Activated CD8-positive, alpha-beta memory T cell treated with anti-CD3 and anti-CD28 coated beads, Interleukin-2, amount 50 U/mL, for 1 hour (primary cell): Measurements from ENCODE around the gene CAMTA1.

Experiments used
- DNase-seq: peaks from one replicate; pipeline ENCODE4 v3.0.0-alpha.2; 2020; ENCODE audit errors: extremely low read depth

The CAMTA1 gene

GRCh38 chr1:7383671-7384520 lies 598.6 kb downstream of the CAMTA1 start:
- no peak for DNase-seq

GRCh38 chr1:7384679-7385078 lies 599.4 kb downstream of the CAMTA1 start:
- no peak for DNase-seq

- DNase-seq, result no peak
Observed at GRCh38 chr1:7385471-7386225, 600.4 kb downstream of the CAMTA1 start.

DNA sequence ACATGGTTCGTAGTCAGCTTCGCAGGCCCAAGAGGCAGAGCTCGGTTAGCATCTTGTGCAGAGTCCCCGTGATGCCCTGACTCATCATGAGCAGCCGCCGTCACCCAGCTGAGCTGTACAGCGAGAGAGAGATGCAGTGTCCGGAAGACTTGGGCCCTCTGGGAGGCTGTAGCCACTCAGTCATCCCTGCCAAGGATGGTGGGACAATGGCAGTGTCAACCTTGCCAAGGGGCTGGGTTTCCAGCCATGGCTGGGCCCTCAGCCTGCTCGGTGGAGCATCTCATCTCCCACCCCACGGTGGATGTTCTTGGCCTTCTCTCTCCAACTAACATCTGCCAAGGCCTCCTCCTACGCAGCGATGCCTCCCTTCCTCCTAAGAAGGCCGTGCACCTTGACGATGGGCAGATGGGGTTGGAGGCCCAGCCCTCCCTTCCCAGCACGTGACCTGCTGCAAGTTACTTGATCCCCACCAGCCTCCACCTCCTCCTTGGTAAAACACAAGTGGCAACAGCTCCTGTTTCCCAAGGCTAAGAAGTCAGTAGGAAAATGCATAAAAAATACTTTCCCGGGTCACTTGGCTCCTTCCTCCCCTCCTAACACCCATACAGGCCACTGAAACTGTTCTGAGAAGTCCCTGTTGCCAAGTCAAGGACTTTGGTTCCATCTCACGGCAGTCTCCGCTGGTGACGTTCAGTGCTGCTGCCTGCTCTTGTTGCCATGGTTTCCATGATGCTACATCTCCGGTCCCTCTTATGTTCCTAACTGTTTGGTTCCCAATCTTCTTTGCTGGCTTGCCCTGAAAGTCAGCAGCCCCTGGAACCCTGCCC lies 601.2 kb downstream of the CAMTA1 start:
- DNase-seq, result no peak

GRCh38 chr1:7387053-7387927 lies 602.0 kb downstream of the CAMTA1 start:
- DNase-seq, result no peak

- no peak for DNase-seq
Observed at GRCh38 chr1:7388141-7388487, 602.9 kb downstream of the CAMTA1 start.

- no peak for DNase-seq
Observed at GRCh38 chr1:7388488-7389185, 603.4 kb downstream of the CAMTA1 start.

- DNase-seq, result no peak
Observed at GRCh38 chr1:7389201-7389905, 604.1 kb downstream of the CAMTA1 start.

GRCh38 chr1:7389906-7390603 lies 604.8 kb downstream of the CAMTA1 start:
- no peak for DNase-seq

DNA sequence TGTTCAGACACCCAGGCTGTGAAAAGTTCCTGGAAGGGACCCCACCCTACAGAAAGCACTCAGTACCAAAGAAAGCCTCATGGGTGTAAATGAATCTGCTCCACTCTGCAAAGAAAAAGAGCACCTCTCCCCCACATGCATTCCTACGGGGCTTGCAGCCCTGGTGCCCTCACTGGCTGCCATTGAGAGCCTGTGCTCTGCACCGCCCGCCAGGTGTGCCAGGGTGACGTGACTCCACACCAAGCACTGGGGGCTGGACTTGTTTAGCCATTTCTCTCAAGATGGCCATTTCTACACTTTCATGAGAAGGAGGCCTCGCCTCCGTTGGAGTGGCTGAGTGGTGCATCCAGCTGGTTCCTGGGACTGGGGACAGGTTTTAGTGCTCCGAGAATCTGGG lies 605.3 kb downstream of the CAMTA1 start:
- DNase-seq, result no peak

DNA sequence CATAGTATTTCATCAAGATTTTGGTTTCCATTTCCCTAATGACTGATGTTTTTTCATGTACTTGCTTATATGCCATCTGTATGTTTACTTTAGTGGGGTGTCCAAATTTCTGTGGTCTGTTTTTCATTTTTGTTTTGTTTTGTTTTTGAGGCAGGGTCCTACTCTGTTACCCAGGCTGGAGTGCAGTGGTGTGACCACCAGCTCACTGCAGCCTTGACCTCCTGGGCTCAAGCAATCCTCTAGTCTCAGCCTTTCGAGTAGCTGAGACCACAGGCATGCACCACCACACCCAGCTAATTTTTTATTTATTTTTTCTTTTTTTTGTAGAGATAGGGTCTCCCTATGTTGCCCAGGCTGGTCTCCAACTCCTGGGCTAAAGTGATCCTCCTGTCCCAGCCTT lies 607.9 kb downstream of the CAMTA1 start:
- DNase-seq, result no peak

DNA sequence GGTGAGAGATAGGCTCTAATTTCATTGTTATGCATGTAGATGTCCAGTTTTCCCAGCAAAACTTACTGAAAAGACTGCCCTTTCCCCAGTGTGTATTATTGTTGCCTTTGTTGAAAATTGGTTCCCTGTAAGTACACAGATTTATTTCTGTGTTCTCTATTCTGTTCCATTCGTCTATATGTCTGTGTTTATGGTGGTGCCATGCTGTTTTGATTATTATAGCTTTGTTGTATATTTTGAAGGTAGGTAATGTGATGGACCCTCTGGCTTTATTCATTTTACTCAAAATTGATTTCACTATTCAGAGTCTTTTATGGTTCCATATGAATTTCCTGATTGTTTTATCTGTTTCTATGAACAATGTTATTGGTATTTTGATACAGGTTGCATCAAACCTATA lies 610.0 kb downstream of the CAMTA1 start:
- no peak for DNase-seq

DNA sequence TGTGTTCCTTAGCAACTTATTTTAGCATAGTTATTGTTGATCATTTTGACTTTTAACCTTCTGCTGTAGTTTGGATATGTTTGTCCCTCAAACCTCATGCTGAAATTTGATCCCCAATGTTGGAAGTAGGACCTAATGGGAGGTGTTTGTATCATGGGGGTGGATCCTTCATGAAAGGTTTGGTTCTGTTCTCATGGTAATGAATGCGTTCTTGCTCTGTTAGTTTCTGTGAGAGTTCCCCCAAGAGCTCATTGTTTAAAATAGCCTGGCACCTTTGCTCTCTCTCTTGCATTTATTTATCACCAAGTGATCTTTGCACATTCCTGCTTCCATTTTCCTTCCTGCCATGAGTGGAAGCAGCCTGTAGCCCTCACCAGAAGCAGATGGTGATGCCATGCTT lies 613.7 kb downstream of the CAMTA1 start:
- DNase-seq, result no peak

DNA sequence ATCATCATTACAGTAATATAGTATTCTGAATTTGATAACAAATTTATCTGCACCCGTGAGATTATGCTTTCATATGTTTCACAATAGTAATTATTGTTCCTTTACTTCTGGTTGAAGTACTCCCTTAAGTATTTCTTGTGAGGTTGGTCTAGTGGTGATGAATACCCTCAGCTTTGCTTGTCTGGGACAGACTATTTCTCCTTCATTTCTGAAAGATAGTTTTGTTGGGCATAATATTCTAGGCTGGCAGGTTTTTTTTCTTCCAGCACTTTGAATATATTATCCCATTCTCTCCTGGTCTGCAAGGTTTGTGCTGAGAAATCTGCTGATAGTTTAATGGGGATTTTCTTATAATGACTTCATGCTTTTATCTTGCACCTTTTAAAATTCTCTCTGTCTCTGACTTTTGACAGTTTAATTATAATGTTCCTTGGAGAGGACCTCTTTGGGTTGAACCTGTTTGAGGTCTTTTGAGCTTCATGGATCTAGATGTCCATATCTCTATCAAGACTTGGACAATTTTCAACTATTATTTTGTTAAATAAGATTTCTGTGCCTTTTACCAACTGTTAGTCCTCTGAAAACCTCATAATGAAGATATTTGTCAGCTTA lies 614.4 kb downstream of the CAMTA1 start:
- DNase-seq, result no peak

DNA sequence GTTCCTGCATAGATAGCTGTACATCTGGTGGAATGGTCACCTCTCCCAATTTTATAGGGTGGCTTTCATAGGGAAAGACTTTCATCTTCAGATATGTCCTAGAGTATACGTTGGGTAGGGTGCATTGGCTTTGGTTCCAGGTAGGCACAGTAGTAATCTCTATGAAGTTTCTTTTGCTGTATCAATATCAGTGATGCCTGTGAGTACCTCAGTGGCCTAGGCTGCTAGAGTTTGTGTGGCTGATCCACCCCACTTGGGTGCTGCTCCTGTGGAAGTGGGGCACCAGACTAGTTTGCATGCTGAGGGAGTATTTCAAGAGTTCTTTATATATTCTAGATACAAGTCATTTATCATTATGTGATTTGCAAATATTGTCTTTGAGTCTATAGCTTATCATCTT lies 615.3 kb downstream of the CAMTA1 start:
- no peak for DNase-seq

DNA sequence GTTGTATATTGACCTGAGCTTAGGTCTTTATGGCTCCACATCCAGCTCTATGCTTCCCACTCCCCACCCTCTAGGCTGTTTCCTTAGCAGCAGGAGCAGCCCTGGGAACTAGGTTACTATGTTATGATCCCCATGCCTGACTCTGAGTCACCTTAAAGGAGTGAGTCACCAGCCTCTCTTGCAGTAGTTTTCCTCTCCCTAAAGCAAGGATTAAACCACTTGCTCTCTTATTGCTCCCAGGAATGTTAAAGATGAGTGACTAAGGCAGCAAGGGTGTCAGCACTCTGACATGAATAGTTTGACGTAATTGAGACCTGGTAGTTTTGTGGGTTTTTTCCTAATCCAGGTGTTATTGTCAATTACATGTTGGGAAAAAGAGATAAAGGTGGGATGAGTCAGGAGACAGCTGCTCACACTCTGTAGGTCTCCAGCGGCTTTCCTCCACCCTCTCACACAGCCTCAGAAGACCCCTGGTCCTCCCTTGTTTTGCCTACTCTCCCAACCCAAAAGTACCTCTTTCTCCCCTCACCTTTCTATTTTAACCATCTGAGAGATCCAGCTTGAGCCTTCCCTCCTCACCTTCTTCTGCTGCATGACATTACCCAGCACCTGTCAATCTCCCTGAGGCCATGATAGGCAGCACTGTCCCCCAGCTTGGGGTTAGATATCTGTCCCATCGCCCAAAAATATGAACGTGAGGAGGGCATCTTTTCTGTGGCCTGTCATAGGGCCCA lies 616.7 kb downstream of the CAMTA1 start:
- DNase-seq, result no peak

- DNase-seq, result no peak
Observed at GRCh38 chr1:7402548-7402850, 617.2 kb downstream of the CAMTA1 start.

- DNase-seq, result no peak
Observed at GRCh38 chr1:7403265-7404045, 618.2 kb downstream of the CAMTA1 start.
